Panc1 (cell line): Measurements from ENCODE around the gene CHRD. TPM values are rescaled to one million over a fixed set of nuclear protein-coding genes. Genes with fewer than 3 reads are reported as not detected.

ENCODE experiments used
- ATAC-seq: fragments of 200-7000 bp; cut with Tn5 transposase; 2 replicates; pipeline ENCODE4 v1.9.1; 2020; ENCODE audit warnings: mild to moderate bottlenecking, moderate library complexity
- BruUV-seq: library from RNA; stranded (reverse); fragments of 400-500 nt; replicated peaks from 2 replicates; lab custom pipeline; 2021; lab: Mats Ljungman, UMichigan
- CTCF ChIA-PET: fragments of 300-600 bp; sonication (Branson Sonifier 250); formaldehyde crosslinking; loops from one replicate; lab custom pipeline; 2022; ENCODE audit warnings: antibody characterized with exemption; lab: Charles Lee
- POLR2A ChIA-PET: fragments of 300-600 bp; sonication (Branson Sonifier 250); formaldehyde crosslinking; loops from one replicate; lab custom pipeline; 2022; ENCODE audit warnings: antibody characterized with exemption; lab: Charles Lee
- DNase-seq: peaks from one replicate; pipeline ENCODE4 v3.0.0-alpha.2; 2010; ENCODE audit warnings: low read depth, low spot score
- H3K27ac ChIP-seq: 2 replicates; pipeline ENCODE4 v1.5.1; 2011; ENCODE audit warnings: mild to moderate bottlenecking, low read length, inconsistent platforms
- H3K27me3 ChIP-seq: fragments of 200-500 bp; sonication (Bioruptor generic); 2 replicates; pipeline ENCODE4 v1.6.0; 2014; ENCODE audit warnings: low read length, inconsistent platforms; ENCODE audit not compliant: control insufficient read depth, insufficient read depth
- H3K36me3 ChIP-seq: fragments of 200-500 bp; sonication (Bioruptor generic); 2 replicates; pipeline ENCODE4 v1.5.1; 2014; ENCODE audit warnings: inconsistent platforms, mild to moderate bottlenecking, low read length, moderate library complexity; ENCODE audit not compliant: control insufficient read depth, insufficient read depth
- H3K4me1 ChIP-seq: 2 replicates; pipeline ENCODE4 v1.5.1; 2011; ENCODE audit warnings: inconsistent platforms, mild to moderate bottlenecking, low read length, moderate library complexity; ENCODE audit not compliant: control insufficient read depth, insufficient read depth
- H3K4me3 ChIP-seq, 2 experiments: 2 replicates each; pipeline ENCODE4 v1.5.1; 2011 to 2012; ENCODE audit warnings: low read depth in 2 of 2, low read length in 2 of 2, mild to moderate bottlenecking in 2 of 2, inconsistent platforms in 1 of 2, moderate library complexity in 1 of 2
- H3K9me3 ChIP-seq: fragments of 200-500 bp; sonication (Bioruptor generic); 2 replicates; pipeline ENCODE4 v1.5.1; 2014; ENCODE audit warnings: low read depth, mild to moderate bottlenecking, inconsistent platforms, low read length, moderate library complexity; ENCODE audit not compliant: control insufficient read depth, insufficient read depth
- CTCF ChIP-seq: fragments of 450-650 bp; IDR thresholded peaks from 2 replicates; pipeline ENCODE4 v1.5.1; 2017; ENCODE audit warnings: mild to moderate bottlenecking
- POLR2AphosphoS5 ChIP-seq: IDR thresholded peaks from 2 replicates; pipeline ENCODE4 v1.6.1; 2012; ENCODE audit warnings: mild to moderate bottlenecking, low read depth, low read length, moderate library complexity
- REST ChIP-seq, 2 experiments: IDR thresholded peaks; 2 replicates each; pipeline ENCODE4 v1.6.1; 2011 to 2012; ENCODE audit warnings: low read depth in 2 of 2, control low read depth in 1 of 2, low read length in 1 of 2, mild to moderate bottlenecking in 1 of 2, moderate library complexity in 1 of 2; ENCODE audit not compliant: insufficient read depth in 1 of 2
- SIN3A ChIP-seq: IDR thresholded peaks from 2 replicates; pipeline ENCODE4 v1.6.1; 2012; ENCODE audit warnings: low read depth, mild to moderate bottlenecking, low read length, moderate library complexity, borderline replicate concordance; ENCODE audit not compliant: insufficient read depth
- TCF7L2 ChIP-seq: IDR thresholded peaks from 2 replicates; pipeline ENCODE4 v1.6.1; 2011; ENCODE audit warnings: mild to moderate bottlenecking, low read depth, low read length, inconsistent platforms
- in situ Hi-C: cut with HindIII; loops from 2 replicates; pipeline ENCODE4 v1.10.0; 2016; ENCODE audit warnings: low sequenced_read_pairs, low pct_unique_long_range_greater_than_20kb
- intact Hi-C: fragments of 100-400 bp; cut with micrococcal nuclease; formaldehyde crosslinking; loops from one replicate; pipeline ENCODE4 v1.10.0; 2022; ENCODE audit not compliant: unreplicated experiment
- total RNA-seq: library from RNA; stranded (reverse); gene quantifications from one replicate; pipeline ENCODE4 v1.2.1, GENCODE V29; 2021; ENCODE audit not compliant: unreplicated experiment

CHRD gene
- total RNA-seq, 1 experiment from 2014 or later, result 1.4 TPM

GRCh38 chr3:184380185-184380626 is 352 bp downstream of the CHRD start:
- DNase-seq, result no peak
- peak; percentile 56 for ATAC-seq
- no peak for TF ChIP-seq TCF7L2
- no peak for TF ChIP-seq CTCF
- no peak for TF ChIP-seq SIN3A
- no peak for TF ChIP-seq REST (IDR thresholded peaks at IDR 0.05; ENCODE audit: insufficient read depth in 1 of 2, low read depth in 2 of 2, low read length in 1 of 2)
- no peak for TF ChIP-seq POLR2AphosphoS5
- ChIA-PET CTCF (no interaction called here), POLR2A (no interaction called here)
- Histone ChIP-seq H3K36me3 (no peaks in the 10 kb centered on the region), H3K27me3 (peaks cover 12% of the 10 kb centered on the region), H3K9me3 (no peaks in the 10 kb centered on the region), H3K27ac (no peak overlapping the region), H3K4me1 (no peaks in the 10 kb centered on the region), H3K4me3 (peak overlapping the region; percentile 29 to 33; a peak in 2 of 4 replicates)
- intact Hi-C loops (no loop called here), in situ Hi-C loops (no loop called here)
- no TSS peak for BruUV-seq

GRCh38 chr3:184380627-184381260 is 890 bp downstream of the CHRD start:
- Histone ChIP-seq H3K4me1 (no peaks in the 10 kb centered on the region), H3K27ac (no peak overlapping the region), H3K9me3 (no peaks in the 10 kb centered on the region), H3K27me3 (peaks cover 8% of the 10 kb centered on the region; the same call in 1 of the 2 replicates), H3K36me3 (no peaks in the 10 kb centered on the region), H3K4me3 (peak overlapping the region in 1 of 2 experiments; percentile 33; a peak in 1 of 4 replicates)
- ChIA-PET POLR2A (no interaction called here), CTCF (interaction anchor here (0.8 kb wide), 1 partner anchor 9 kb away, joined by 3 read pairs; no protein-coding TSS in a partner anchor)
- no peak for TF ChIP-seq CTCF
- TF ChIP-seq REST (IDR thresholded peaks at IDR 0.05; ENCODE audit: insufficient read depth in 1 of 2, low read depth in 2 of 2, low read length in 1 of 2), result no peak
- no peak for TF ChIP-seq POLR2AphosphoS5
- no peak for TF ChIP-seq TCF7L2
- no peak for TF ChIP-seq SIN3A
- in situ Hi-C loops, result no loop called here
- BruUV-seq, result no TSS peak
- intact Hi-C loops, result no loop called here
- ATAC-seq (peak; percentile 29), DNase-seq (no peak)
